Cardiac septum (tissue), 1 donor: ENCODE results near the gene ENTREP3. TPM values are rescaled to one million over a fixed set of nuclear protein-coding genes. Genes with fewer than 3 reads are reported as not detected.

Source experiments
- DNase-seq: peaks from one replicate; pipeline ENCODE4 v3.0.0-alpha.2; 2020; ENCODE audit warnings: low spot score
- intact Hi-C: fragments of 100-400 bp; cut with DNase I; formaldehyde crosslinking; loops from one replicate; pipeline ENCODE4 v1.14.0; 2022
- total RNA-seq: library from RNA; stranded (reverse); fragmentation: NEBNext Ultra II Directional; extraction: Animal tissue kit (Norgen Biotek cat#: 25700); gene quantifications from one replicate; pipeline ENCODE4 v1.2.1, GENCODE V29; 2021
- donor health status: DM: no; HTN: no; CAD: no.

The ENTREP3 gene
- total RNA-seq, 1 donor from 2014 or later, result 15.5 TPM

GRCh38 chr1:155207806-155208540 lies 47.3 kb downstream of the ENTREP3 start, which contains the start of gene THBS3:
Gene THBS3 (minus strand): TSS chr1:155207897. CDS start chr1:155207876, 21 bp downstream.
- no peak for DNase-seq
- intact Hi-C loops, result loop anchor here (2.0 kb wide), 3 partner anchors 19 to 385 kb away; no protein-coding TSS in a partner anchor

- intact Hi-C loops, result loop anchor here (2.0 kb wide), 1 partner anchor 386 kb away; no protein-coding TSS in a partner anchor
- peak; percentile 93 for DNase-seq
Measured at GRCh38 chr1:155206891-155207805, 48.1 kb downstream of the ENTREP3 start.

DNA sequence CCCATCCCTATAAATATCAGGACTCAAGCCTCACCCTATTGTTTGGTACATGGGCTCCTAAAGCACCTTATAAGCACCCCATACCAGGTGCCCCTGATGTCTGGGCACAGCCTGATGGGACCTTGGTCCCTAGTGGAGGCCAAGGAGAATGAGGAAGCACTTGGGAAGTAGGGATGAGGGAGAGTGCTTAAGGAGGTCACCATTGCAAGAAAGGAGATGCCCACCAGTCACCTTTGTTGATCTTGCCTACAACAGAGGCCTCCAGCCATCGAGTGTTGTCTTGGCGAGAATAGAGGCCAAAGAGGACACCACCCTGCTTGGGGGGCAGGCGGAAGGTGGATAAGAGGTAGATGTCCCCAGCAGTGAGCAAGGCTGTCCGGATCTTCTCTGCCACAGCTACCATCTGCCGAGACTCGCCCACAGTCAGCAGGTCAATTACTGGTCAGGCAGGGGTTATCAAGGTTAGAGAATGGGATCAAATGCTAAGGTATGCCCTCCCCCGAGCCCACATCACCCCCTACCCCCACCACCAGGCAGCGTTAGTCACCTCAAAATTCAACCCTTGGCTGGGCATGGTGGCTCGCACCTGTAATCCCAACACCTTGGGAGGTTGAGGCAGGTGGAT lies 49.2 kb downstream of the ENTREP3 start:
- no peak for DNase-seq
- intact Hi-C loops, result loop anchor here (2.0 kb wide), 1 partner anchor 387 kb away; no protein-coding TSS in a partner anchor

- intact Hi-C loops, result no loop called here
- no peak for DNase-seq
Measured at GRCh38 chr1:155205035-155205434, 50.2 kb downstream of the ENTREP3 start.

DNA sequence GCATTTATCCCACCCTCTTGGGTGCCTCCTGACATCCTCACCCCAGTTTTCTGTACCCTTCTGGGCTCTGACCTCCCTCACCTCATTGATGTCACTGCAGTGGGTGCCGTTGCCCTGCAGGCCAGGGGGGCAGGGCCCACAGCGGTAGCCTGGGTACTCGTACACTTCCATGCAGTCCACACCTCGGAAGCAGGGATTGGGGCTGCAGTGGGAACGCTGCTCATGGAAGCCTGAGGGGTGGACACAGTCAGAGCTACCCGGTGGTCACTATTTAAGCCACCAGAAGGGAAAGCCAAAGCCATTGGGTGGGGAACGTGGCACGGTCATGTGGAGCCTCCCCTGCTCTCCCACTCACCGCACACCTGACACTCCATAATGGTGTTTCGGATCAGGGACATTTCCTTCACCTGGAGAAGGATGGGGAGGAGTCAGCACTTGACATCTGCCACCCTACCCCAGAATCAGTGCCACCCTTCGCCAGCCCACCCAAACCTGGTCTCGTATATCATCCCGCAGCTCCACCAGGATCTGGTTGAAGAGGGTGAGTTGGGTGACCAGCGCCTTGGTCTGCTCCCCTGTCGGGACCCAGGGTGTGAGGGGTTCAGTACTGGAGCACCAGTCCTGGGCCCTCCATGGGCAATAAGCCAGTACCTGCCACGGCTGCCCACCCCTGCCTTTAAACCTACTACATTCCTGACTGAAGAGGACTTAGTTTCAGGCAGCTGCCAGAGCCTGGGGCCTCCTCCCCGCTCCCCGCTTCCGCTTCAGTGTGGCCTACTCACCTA lies 52.4 kb downstream of the ENTREP3 start:
- peak; percentile 68 for DNase-seq
- intact Hi-C loops, result no loop called here

- peak; percentile 73 for DNase-seq
- intact Hi-C loops, result no loop called here
Measured at GRCh38 chr1:155202198-155202597, 53.1 kb downstream of the ENTREP3 start.

DNA sequence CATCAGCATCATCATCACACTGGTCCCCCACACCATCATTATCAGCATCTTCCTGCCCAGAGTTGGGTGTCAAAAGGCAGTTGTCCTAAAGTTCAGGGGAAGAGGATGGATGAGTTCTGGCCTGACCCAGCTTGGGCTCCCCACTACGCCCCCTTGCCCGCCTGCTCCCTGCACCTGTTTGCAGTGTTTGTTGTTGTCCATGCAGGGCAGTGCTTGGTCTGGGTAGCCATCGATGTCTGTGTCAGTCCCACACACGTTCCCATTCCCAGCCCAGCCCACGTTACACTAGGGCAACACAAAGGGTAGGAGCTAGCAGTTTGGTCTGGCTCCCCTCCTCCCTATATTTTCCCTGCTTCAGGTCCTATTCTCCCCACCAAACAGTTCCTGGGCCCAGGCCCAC lies 54.4 kb downstream of the ENTREP3 start:
- DNase-seq, result peak; percentile 36
- intact Hi-C loops, result no loop called here

GRCh38 chr1:155199792-155200191 lies 55.5 kb downstream of the ENTREP3 start:
- DNase-seq, result peak; percentile 17
- intact Hi-C loops, result no loop called here

DNA sequence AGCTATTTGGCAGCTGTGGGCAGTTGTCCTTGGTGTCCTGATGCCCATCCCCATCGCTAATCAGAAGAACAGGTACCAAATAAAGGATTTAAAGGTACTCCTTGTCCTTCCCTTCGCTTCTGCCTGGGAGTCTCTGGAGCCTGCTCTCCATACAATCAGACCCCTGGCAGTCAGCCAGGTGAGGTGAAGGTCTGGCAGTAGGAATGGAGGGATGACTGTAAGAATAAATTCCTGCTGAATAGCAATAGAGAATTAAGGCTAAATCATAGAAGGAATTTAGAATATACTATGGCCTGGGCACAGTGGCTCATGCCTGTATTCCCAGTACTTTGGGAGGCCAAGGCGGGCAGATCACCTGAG lies 56.8 kb downstream of the ENTREP3 start:
- intact Hi-C loops, result no loop called here
- peak; percentile 43 for DNase-seq

GRCh38 chr1:155197901-155198546 lies 57.3 kb downstream of the ENTREP3 start:
- peak; percentile 53 for DNase-seq
- intact Hi-C loops, result no loop called here

Other genes starting within 250 kb of the ENTREP3 start
- gene DCST2, start 221.7 kb downstream of the ENTREP3 start, total RNA-seq, result 0.51 TPM
- gene DCST1, start 221.7 kb downstream of the ENTREP3 start, total RNA-seq, result not detected
- gene ADAM15, start 204.2 kb downstream of the ENTREP3 start, total RNA-seq, result 69.9 TPM
- 1.9 TPM for gene EFNA4, start 191.7 kb downstream of the ENTREP3 start, total RNA-seq
- 1.2 TPM for gene EFNA3, start 176.6 kb downstream of the ENTREP3 start, total RNA-seq
- gene EFNA1, start 127.6 kb downstream of the ENTREP3 start, total RNA-seq, result 30.2 TPM
- 11.2 TPM for gene SLC50A1, start 119.6 kb downstream of the ENTREP3 start, total RNA-seq
- 56.3 TPM for gene DPM3, start 115.0 kb downstream of the ENTREP3 start, total RNA-seq
- gene KRTCAP2, start 82.2 kb downstream of the ENTREP3 start, total RNA-seq, result 112 TPM
- not detected for gene TRIM46, start 81.6 kb downstream of the ENTREP3 start, total RNA-seq
- gene THBS3, start 47.6 kb downstream of the ENTREP3 start, total RNA-seq, result 11.7 TPM
- 16.4 TPM for gene MTX1, start 46.8 kb downstream of the ENTREP3 start, total RNA-seq
- gene SCAMP3, start 6.9 kb upstream of the ENTREP3 start, total RNA-seq, result 61.5 TPM
- 24.7 TPM for gene CLK2, start 18.0 kb upstream of the ENTREP3 start, total RNA-seq
- gene HCN3, start 22.0 kb upstream of the ENTREP3 start, total RNA-seq, result 2.2 TPM
- not detected for gene PKLR, start 46.0 kb upstream of the ENTREP3 start, total RNA-seq
- 83.1 TPM for gene FDPS, start 53.4 kb upstream of the ENTREP3 start, total RNA-seq
- gene RUSC1, start 65.4 kb upstream of the ENTREP3 start, total RNA-seq, result 18.1 TPM